ENCODE results near the gene EVC. TPM values are rescaled to one million over a fixed set of nuclear protein-coding genes. Genes with fewer than 3 reads are reported as not detected.
A peak's percentile ranks its signal among the peaks of the same experiment; 100 is the strongest.

Gene EVC
- total RNA-seq, 1 donor, result 69.1 TPM

DNA sequence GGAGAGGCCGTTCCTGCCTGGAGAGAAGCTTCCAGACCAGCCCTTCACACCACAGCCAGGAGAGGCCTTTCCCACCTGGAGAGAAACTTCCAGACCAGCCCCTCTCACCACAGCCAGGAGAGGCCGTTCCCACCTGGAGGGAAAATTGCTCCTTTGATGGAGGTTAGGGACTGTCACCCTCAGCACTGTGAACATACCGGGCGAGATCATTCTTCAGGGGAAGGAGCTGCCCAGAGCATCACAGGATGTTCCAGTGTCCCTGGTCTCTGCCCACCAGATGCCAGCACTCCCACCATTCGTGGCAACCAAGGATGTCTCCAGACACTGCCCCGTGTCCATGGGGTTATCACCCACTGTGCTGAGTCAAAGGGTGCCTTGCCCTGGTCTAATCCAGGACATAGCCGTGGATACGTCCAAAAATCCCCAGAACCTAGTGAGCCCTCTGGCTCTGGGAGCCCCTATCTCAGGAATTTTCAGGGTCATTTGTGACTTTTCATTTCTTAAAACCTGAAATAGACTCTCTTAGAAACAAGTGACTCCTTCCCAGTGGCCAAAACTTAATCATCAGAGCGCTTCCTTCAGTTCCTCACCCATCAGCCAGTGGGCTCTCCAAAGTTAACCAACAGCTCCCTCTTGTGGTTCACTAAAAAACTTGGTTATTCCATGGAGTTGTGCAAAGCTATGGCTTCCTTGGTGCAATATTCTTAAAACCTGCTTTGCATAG is 101.7 kb downstream of the EVC start:
- no peak overlapping the region for H2AFZ ChIP-seq (ENCODE audit: low read length)
- no peak overlapping the region for H3K4me3 ChIP-seq (ENCODE audit: insufficient read depth, low read length)
- no peaks in the 10 kb centered on the region for H3K4me1 ChIP-seq (ENCODE audit: insufficient read depth, low read length)
- TF ChIP-seq, protein P1, sequence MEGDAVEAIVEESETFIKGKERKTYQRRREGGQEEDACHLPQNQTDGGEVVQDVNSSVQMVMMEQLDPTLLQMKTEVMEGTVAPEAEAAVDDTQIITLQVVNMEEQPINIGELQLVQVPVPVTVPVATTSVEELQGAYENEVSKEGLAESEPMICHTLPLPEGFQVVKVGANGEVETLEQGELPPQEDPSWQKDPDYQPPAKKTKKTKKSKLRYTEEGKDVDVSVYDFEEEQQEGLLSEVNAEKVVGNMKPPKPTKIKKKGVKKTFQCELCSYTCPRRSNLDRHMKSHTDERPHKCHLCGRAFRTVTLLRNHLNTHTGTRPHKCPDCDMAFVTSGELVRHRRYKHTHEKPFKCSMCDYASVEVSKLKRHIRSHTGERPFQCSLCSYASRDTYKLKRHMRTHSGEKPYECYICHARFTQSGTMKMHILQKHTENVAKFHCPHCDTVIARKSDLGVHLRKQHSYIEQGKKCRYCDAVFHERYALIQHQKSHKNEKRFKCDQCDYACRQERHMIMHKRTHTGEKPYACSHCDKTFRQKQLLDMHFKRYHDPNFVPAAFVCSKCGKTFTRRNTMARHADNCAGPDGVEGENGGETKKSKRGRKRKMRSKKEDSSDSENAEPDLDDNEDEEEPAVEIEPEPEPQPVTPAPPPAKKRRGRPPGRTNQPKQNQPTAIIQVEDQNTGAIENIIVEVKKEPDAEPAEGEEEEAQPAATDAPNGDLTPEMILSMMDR (IDR thresholded peaks at IDR 0.05; ENCODE audit: extremely low read depth, low read depth, low read length), result peak; percentile 76
- no peak overlapping the region for H3K4me2 ChIP-seq (ENCODE audit: insufficient read depth, low read length)
- peak overlapping the region; percentile 46 for H3K27ac ChIP-seq (ENCODE audit: low read depth, low read length)
- H4K20me1 ChIP-seq (ENCODE audit: insufficient read depth, low read length), result peaks cover 49% of the 10 kb centered on the region
- DNase-seq (ENCODE audit: insufficient read length, low spot score, missing footprints), result peak; percentile 98
- peaks cover 22% of the 10 kb centered on the region for H3K79me2 ChIP-seq (ENCODE audit: insufficient read depth, low read length)
- H3K9me3 ChIP-seq (ENCODE audit: low read depth, low read length), result no peaks in the 10 kb centered on the region
- peaks cover 68% of the 10 kb centered on the region for H3K36me3 ChIP-seq (ENCODE audit: insufficient read depth, low read length)
- no peaks in the 10 kb centered on the region for H3K27me3 ChIP-seq (ENCODE audit: insufficient read depth, low read length)

GRCh38 chr4:5813882-5814255 is 102.9 kb downstream of the EVC start:
- H4K20me1 ChIP-seq (ENCODE audit: insufficient read depth, low read length), result peaks cover 50% of the 10 kb centered on the region

DNA sequence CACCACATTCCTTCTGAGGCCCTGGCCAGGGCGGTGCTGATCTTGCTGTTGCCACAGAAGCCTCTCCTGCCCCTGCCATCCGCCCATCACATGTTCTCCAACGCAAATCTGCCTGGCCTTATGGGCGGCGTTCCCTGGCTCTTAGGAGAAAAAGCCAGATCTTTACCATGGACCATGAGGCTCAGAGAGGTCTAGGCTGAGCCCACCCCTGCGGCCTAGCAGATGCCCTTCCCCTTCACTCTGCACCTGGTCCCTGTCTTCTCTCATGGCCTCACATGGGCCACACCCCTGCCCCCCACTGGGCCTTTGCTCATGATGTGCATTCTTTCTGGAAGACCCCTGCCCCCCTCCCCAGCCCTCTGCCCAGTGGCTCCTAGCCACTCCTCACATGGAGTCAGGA is 103.4 kb downstream of the EVC start:
- peaks cover 72% of the 10 kb centered on the region for H3K36me3 ChIP-seq (ENCODE audit: insufficient read depth, low read length)

More at GRCh38 chr4:5813882-5814255, 102.9 kb downstream of the EVC start:
- TF ChIP-seq, protein P1 (IDR thresholded peaks at IDR 0.05; ENCODE audit: extremely low read depth, low read depth, low read length), result no peak
- Histone ChIP-seq H3K27ac (ENCODE audit: low read depth, low read length) (no peak overlapping the region), H3K79me2 (ENCODE audit: insufficient read depth, low read length) (peaks cover 24% of the 10 kb centered on the region), H3K4me2 (ENCODE audit: insufficient read depth, low read length) (no peak overlapping the region), H3K36me3 (ENCODE audit: insufficient read depth, low read length) (peaks cover 72% of the 10 kb centered on the region), H2AFZ (ENCODE audit: low read length) (no peak overlapping the region), H3K27me3 (ENCODE audit: insufficient read depth, low read length) (no peaks in the 10 kb centered on the region), H3K4me3 (ENCODE audit: insufficient read depth, low read length) (no peak overlapping the region), H3K4me1 (ENCODE audit: insufficient read depth, low read length) (no peaks in the 10 kb centered on the region), H3K9me3 (ENCODE audit: low read depth, low read length) (no peaks in the 10 kb centered on the region)
- DNase-seq (ENCODE audit: insufficient read length, low spot score, missing footprints), result no peak

GRCh38 chr4:5815641-5816040 is 104.6 kb downstream of the EVC start:
- TF ChIP-seq, protein P1 (IDR thresholded peaks at IDR 0.05; ENCODE audit: extremely low read depth, low read depth, low read length), result no peak
- H3K9me3 ChIP-seq (ENCODE audit: low read depth, low read length), result no peaks in the 10 kb centered on the region
- H3K27me3 ChIP-seq (ENCODE audit: insufficient read depth, low read length), result no peaks in the 10 kb centered on the region
- no peak for DNase-seq (ENCODE audit: insufficient read length, low spot score, missing footprints)
- H2AFZ ChIP-seq (ENCODE audit: low read length), result no peak overlapping the region
- peaks cover 72% of the 10 kb centered on the region for H3K36me3 ChIP-seq (ENCODE audit: insufficient read depth, low read length)
- H3K4me3 ChIP-seq (ENCODE audit: insufficient read depth, low read length), result no peak overlapping the region
- H3K27ac ChIP-seq (ENCODE audit: low read depth, low read length), result no peak overlapping the region
- H4K20me1 ChIP-seq (ENCODE audit: insufficient read depth, low read length), result peaks cover 39% of the 10 kb centered on the region
- peaks cover 24% of the 10 kb centered on the region for H3K79me2 ChIP-seq (ENCODE audit: insufficient read depth, low read length)
- H3K4me2 ChIP-seq (ENCODE audit: insufficient read depth, low read length), result no peak overlapping the region
- no peaks in the 10 kb centered on the region for H3K4me1 ChIP-seq (ENCODE audit: insufficient read depth, low read length)

More for the DNA sequence above, 103.4 kb downstream of the EVC start:
- no peak overlapping the region for H3K27ac ChIP-seq (ENCODE audit: low read depth, low read length)
- H3K79me2 ChIP-seq (ENCODE audit: insufficient read depth, low read length), result peaks cover 24% of the 10 kb centered on the region
- H3K4me2 ChIP-seq (ENCODE audit: insufficient read depth, low read length), result no peak overlapping the region
- no peak for DNase-seq (ENCODE audit: insufficient read length, low spot score, missing footprints)
- no peaks in the 10 kb centered on the region for H3K4me1 ChIP-seq (ENCODE audit: insufficient read depth, low read length)
- peaks cover 44% of the 10 kb centered on the region for H4K20me1 ChIP-seq (ENCODE audit: insufficient read depth, low read length)
- no peak overlapping the region for H2AFZ ChIP-seq (ENCODE audit: low read length)
- H3K27me3 ChIP-seq (ENCODE audit: insufficient read depth, low read length), result no peaks in the 10 kb centered on the region
- H3K9me3 ChIP-seq (ENCODE audit: low read depth, low read length), result no peaks in the 10 kb centered on the region
- TF ChIP-seq, protein P1 (IDR thresholded peaks at IDR 0.05; ENCODE audit: extremely low read depth, low read depth, low read length), result no peak
- no peak overlapping the region for H3K4me3 ChIP-seq (ENCODE audit: insufficient read depth, low read length)
